ENCODE measurements around the gene NSUN5.
"Not testable (repeated sequence)": the region's sequence is repeated elsewhere in the genome, so short reads cannot be mapped to it uniquely, and the experiment has no call there.

The NSUN5 gene

DNA sequence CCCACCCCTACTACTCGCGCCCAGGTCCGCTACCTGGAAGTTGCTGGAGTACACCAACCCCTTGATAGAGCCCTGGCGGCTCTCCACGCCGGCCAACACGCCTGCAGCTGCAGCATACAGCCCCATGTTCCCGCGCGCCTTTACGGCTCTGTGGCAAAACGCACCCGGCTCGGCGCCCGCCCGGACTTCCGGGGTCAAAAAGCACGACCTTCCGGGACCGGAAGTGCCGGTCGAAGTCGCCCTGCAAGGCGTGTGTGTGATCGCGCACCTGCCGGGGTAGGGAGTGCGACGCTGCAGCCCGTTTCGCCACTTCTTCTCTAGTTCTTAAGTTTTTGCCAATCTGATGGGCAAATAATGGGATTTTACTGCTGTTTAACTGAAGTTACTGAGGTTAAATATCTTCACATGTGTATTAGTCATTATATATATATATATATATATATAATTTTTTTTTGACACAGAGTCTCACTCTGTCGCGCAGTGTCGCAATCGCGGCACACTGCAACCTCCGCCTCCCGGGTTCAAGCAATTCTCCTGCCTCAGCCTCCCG is at the start of gene NSUN5:
Gene NSUN5, minus strand, starts transcription at position 162 of the 550 bp plus-strand sequence. Its CDS starts 36 bp downstream, at position 126.
- DNase-seq (ENCODE audit: low read depth, low spot score), result no peak

- DNase-seq (ENCODE audit: low read depth, low spot score), result no peak
These were observed 47.5 kb upstream of the NSUN5 start for GRCh38 chr7:73356159-73356558.

GRCh38 chr7:73354821-73355220 is 46.2 kb upstream of the NSUN5 start:
- DNase-seq (ENCODE audit: low read depth, low spot score), result no peak

- no peak for DNase-seq (ENCODE audit: low read depth, low spot score)
These were observed 45.6 kb upstream of the NSUN5 start for GRCh38 chr7:73354196-73354595.

DNA sequence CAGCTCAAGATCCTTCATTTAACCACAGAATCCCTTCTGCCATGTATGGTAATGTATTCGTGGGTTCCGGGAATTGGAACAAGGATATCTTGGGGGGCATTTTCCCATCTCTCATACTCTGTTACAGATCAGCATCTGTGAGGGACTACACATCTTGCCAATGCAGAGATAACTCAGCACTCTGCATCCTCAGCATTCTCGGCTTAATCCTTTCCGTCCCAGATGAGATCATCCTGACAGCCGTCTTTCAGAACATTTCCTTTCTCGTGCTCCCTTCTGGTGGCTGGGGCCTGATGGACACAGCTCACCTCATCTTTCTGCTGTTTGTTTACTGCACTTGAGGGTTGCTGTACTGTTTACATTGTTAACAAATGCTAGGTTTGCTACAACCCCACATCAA is 44.6 kb upstream of the NSUN5 start:
- no peak for DNase-seq (ENCODE audit: low read depth, low spot score)

DNA sequence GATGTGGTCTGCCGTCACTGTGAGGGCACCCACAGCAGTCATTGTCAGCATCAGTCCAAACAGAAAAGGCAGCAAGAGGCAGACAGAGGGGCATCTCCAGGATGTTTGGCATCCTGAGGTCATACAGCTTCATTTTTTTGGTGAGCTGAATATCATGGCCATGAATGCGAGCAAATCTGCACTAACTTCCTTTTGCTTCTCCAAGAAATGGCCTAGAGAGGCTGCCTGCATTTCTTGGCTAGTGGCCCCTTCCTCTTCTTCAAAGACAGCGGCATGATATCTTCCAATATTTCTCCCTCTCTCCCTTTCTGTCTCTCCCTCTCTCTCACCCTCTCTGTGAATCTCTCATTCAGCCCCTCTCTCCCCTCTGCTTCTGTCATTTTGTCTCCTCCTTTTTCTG is 44.2 kb upstream of the NSUN5 start:
- DNase-seq (ENCODE audit: low read depth, low spot score), result no peak

DNA sequence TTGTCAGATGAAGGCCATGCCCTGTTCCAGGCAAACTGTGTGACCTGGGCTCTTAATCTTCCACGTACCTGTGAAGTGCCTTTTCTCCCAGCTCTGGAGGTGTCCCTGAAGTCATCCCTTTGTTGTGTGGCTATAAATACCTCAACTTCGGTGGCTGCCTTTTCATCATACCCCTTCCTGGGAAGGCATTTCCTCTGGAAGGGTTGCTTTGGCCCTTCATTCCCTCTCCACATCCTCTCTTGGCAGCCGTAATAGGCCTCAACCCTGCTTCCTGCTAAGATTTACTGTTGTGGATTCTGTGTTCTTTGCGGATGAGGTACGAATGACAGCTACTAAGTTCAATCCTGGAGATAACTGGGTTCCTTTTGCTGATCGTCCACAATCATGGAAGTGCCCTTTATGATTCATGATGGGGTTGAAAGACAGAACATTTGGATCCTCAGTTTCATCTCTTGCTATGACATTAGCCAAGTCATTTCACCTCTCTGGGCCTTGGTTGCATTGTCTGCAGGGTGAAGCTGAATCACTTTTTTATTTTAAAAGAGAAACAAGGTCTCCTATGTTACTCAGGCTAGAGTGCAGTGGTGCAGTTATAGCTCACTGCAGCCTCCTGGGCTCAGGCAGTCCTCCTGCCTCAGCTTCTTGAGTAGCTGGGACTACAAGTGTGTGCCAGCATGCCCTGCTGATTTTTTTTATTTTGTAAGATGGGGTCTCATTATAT is 43.0 kb upstream of the NSUN5 start:
- DNase-seq (ENCODE audit: low read depth, low spot score), result no peak

DNA sequence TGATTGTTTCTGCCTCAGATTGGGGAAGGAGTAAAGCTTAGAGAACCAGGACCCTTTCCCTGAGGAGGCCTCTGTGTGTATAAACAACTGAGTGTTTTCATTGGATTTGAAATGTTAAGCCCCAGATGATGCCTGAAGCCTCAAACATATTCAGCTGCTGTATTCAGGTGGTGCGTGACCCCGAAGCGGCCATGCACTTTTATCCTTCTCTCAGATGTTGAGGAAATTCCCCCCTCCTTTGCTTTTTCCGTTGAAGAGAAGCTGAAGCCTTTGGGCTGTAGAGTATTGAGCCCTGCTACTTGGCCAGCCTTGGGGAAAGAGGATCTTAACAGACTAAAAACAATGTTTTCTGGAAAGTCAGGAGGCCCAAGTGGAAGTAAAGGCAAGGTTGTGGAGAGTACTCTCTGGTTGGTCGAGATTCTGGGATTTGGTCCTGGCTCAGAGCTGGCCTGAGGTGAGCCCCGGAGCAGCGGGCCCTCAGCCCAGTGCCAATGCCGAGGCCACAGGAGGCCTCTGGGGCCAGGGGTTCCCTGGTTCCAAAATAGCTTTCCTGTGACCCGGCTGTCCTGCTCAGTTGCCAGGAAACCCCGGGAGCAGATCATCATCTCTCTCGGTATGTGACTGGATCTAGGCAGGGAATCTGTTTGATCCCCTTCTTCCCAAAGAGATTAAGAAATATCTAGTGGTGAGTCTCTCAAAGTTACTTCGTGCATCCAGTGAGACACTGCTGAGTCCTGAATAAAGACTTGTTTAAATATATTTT is 41.9 kb upstream of the NSUN5 start:
- peak; percentile 18 for DNase-seq (ENCODE audit: low read depth, low spot score)

- no peak for DNase-seq (ENCODE audit: low read depth, low spot score)
These were observed 41.1 kb upstream of the NSUN5 start for GRCh38 chr7:73349763-73350162.

- no peak for DNase-seq (ENCODE audit: low read depth, low spot score)
These were observed 37.3 kb upstream of the NSUN5 start for GRCh38 chr7:73345951-73346350.

GRCh38 chr7:73345538-73345937 is 36.9 kb upstream of the NSUN5 start:
- no peak for DNase-seq (ENCODE audit: low read depth, low spot score)

DNA sequence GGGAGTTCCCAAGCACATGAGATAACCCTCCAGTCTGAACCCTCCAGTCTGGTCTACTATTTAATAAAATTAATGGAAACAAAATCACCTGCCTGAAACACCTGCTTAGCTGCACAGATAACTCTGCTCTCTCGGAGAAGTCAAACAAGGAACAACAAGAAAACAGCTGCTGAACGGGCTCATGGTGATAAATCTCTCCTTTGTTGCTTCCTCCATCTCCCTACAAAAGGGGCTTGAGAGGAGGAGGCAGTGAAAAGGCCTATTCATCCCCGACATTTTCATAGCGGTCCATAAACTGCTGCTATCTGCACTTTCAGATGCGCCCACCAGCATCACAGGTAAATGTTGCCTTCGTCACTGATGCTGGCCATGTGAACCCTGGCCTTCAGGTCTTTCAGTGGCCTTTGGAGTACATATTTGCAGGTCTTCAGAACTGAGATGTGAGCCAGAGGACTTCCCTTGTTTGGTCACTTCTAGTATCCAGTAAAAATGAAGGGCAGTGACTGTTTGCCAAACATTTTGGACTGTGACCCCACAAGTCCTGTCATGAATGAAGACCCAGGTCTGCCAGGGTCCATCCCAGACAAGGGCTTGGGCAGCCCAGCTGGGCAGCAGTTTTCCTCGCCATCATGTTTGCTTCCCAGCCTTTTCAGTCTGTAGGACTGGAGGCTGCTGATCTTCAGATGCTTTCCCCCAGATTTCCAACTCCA is 35.2 kb upstream of the NSUN5 start:
- no peak for DNase-seq (ENCODE audit: low read depth, low spot score)

DNA sequence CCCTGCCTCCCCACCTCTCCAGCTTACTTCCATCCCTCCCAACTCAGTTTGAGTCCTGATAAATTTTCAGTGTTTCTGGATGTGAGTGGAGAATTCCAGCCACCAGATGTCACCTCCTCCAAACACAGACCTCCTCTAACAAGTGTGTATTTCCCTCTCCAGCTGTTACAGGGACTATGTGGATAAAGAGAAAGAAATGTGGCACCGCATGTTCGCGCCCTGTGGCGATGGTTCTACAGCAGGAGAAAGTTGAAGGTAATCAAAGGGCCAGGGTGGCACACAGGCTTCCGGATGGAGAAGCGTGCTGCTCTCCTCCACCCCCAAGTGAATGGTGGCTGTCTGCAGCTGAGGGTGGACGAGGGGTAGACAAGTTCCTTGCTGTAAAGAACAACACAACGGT is 34.0 kb upstream of the NSUN5 start:
- DNase-seq (ENCODE audit: low read depth, low spot score), result no peak

GRCh38 chr7:73341877-73342276 is 33.3 kb upstream of the NSUN5 start:
- no peak for DNase-seq (ENCODE audit: low read depth, low spot score)

DNA sequence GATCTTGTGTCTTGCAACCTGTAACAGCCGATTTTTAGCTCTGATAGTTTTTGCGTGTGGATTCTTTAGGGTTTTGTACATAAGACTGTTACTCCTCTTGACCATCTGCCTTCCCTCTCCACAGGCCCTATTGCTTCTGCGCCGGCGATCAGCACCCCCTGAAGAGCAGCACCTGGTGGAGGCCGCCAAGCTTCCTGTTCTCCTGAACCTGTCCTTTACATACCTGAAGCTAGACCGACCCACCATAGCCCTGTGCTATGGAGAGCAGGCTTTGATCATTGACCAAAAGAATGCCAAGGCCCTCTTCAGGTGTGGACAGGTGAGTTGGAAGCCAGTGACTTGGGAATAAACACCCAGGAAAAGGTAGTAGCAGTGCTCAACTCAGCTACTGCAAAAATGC is 31.9 kb upstream of the NSUN5 start:
- no peak for DNase-seq (ENCODE audit: low read depth, low spot score)

GRCh38 chr7:73338321-73338720 is 29.7 kb upstream of the NSUN5 start:
- no peak for DNase-seq (ENCODE audit: low read depth, low spot score)

DNA sequence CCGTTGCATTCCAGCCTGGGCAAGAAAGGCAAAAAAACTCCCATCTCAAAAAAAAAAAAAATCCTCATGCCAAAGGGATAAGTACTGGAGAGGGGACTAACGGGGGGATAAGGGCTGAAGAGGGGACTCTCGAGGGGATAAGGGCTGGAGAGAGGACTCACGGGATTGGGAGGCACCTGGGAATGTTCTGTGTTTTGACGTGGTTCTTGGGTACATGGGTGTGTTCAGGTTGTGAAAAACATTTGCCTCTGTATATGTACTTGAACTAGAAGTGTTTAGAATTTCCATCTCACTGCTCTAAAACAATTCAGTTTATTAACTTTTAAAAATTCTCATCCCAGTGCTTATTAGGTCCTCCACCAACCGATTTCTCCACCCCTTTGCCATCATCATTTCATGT is 23.8 kb upstream of the NSUN5 start:
- no peak for DNase-seq (ENCODE audit: low read depth, low spot score)

GRCh38 chr7:73330772-73331171 is 22.1 kb upstream of the NSUN5 start:
- DNase-seq (ENCODE audit: low read depth, low spot score), result no peak

DNA sequence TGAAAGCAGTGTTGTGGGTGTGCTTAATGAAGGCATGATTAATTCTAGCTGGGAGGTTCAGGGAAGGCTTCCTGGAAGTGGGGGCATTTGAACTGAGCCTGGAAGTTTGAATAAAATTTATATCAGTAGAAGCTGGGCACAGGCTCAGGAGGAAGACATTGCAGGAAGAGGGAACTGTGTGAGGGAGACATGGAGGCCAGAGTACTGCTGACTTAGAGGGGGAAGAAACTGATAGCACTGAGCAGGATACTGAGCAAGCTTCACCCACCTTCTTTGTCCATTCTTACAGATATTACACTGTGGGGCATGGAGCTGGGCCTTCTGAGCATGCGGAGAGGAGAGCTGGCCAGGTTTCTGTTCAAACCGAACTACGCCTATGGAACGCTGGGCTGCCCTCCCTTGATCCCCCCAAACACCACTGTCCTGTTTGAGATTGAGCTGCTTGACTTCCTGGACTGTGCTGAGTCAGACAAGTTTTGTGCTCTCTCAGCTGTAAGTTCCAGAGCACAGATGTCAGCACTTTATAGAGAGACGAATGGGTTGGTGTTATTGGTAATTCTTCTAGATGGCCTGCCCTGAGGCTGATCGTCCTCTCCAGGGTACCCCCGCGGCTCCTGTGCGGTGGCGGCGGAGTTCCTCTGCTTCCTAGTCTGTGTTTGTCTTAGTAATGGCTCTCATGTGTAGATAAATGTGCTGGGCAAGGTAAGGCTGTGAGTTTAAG is 21.4 kb upstream of the NSUN5 start:
- no peak for DNase-seq (ENCODE audit: low read depth, low spot score)

GRCh38 chr7:73328696-73329095 is 20.1 kb upstream of the NSUN5 start:
- no peak for DNase-seq (ENCODE audit: low read depth, low spot score)

DNA sequence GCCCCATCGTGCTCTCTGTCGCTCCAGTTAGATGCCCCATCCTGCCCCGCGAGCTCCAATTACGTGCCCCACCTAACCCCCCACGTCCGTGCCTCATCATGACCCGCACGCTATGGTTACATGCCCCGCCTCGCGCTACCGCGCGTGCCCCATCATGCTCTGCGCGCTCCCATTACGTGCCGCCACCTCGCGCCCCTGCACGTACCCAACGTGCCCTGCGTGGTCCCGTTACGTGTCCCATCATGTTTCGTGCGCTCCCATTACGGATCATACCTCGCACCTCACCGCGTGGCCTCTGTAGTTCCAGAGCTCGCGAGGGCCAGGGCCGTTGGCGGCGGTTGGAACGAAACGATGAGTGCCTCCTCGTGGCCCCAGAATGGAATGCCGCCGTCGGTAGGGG is 19.3 kb upstream of the NSUN5 start, which contains the start of the genes FKBP6 and TRIM50:
Gene FKBP6, plus strand, starts transcription at position 240 of the 400 bp plus-strand sequence. CDS start 268 bp downstream, outside the sequence.
Gene TRIM50, minus strand, starts transcription at position 161 of the 400 bp plus-strand sequence. CDS start 3,295 bp downstream, outside the sequence.
- DNase-seq (ENCODE audit: low read depth, low spot score), result not testable (repeated sequence)
